Measurements from ENCODE around the gene CPTP.

- TF ChIP-seq, protein P1, sequence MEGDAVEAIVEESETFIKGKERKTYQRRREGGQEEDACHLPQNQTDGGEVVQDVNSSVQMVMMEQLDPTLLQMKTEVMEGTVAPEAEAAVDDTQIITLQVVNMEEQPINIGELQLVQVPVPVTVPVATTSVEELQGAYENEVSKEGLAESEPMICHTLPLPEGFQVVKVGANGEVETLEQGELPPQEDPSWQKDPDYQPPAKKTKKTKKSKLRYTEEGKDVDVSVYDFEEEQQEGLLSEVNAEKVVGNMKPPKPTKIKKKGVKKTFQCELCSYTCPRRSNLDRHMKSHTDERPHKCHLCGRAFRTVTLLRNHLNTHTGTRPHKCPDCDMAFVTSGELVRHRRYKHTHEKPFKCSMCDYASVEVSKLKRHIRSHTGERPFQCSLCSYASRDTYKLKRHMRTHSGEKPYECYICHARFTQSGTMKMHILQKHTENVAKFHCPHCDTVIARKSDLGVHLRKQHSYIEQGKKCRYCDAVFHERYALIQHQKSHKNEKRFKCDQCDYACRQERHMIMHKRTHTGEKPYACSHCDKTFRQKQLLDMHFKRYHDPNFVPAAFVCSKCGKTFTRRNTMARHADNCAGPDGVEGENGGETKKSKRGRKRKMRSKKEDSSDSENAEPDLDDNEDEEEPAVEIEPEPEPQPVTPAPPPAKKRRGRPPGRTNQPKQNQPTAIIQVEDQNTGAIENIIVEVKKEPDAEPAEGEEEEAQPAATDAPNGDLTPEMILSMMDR (IDR thresholded peaks at IDR 0.05): no peak
- TF ChIP-seq POLR2A (IDR thresholded peaks at IDR 0.05) (no peak), POLR2AphosphoS5 (IDR thresholded peaks at IDR 0.05) (no peak)
These were observed 52.1 kb downstream of the CPTP start for GRCh38 chr1:1376551-1377226.

Measured in prostate gland (tissue), 2 donors.